ENCODE data around the gene TRPV5.

The TRPV5 gene

DNA sequence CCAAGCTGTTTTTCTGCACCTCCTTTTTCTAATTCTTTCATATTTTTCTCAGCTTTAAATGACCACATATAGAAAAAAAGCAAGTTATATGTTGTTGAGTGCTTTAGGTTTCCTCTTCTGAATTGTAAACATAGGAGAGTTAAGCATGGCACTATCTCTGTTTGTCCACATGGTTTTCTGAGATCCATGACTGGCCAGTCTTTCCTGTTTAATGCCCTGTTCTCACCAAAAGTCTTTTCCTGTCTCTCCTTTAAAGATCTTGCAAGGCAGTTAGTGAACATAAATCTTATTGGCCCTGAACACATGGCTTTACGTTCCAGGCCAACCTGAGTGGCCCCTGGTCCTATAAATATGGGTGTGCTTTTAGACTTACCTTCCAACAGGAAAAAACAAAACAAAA, 19.4 kb downstream of the TRPV5 start:
- no peak overlapping the region for H3K4me3 ChIP-seq (ENCODE audit: control insufficient read depth, low read depth, low read length)
- TF ChIP-seq, protein P1, sequence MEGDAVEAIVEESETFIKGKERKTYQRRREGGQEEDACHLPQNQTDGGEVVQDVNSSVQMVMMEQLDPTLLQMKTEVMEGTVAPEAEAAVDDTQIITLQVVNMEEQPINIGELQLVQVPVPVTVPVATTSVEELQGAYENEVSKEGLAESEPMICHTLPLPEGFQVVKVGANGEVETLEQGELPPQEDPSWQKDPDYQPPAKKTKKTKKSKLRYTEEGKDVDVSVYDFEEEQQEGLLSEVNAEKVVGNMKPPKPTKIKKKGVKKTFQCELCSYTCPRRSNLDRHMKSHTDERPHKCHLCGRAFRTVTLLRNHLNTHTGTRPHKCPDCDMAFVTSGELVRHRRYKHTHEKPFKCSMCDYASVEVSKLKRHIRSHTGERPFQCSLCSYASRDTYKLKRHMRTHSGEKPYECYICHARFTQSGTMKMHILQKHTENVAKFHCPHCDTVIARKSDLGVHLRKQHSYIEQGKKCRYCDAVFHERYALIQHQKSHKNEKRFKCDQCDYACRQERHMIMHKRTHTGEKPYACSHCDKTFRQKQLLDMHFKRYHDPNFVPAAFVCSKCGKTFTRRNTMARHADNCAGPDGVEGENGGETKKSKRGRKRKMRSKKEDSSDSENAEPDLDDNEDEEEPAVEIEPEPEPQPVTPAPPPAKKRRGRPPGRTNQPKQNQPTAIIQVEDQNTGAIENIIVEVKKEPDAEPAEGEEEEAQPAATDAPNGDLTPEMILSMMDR (IDR thresholded peaks at IDR 0.05; ENCODE audit: control insufficient read depth, insufficient read depth, low read depth, low read length, missing control alignments): no peak
- DNase-seq (ENCODE audit: low read depth): no peak

DNA sequence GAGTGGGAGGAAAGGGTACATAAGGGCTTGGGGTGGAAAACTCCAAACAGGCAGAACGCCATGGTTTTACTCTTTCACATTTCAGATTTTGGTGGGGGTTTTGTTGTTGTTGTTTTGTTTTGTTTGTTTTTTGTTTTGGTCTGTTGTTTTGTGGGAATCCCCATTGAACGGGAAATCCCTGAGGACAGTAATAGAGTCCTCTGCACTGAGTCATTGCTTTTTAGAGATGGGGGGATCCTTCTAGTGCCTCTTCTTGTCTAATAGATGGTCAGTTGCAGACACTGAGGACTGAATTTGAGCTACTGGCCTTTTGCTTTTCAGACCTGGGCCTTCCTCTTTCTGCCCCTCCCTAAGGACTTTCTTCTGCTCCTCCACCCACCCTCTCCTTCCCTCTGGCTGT, 20.0 kb downstream of the TRPV5 start:
- H3K4me3 ChIP-seq (ENCODE audit: control insufficient read depth, low read depth, low read length): no peak overlapping the region
- no peak for DNase-seq (ENCODE audit: low read depth)
- TF ChIP-seq, protein P1 (IDR thresholded peaks at IDR 0.05; ENCODE audit: control insufficient read depth, insufficient read depth, low read depth, low read length, missing control alignments): no peak

DNA sequence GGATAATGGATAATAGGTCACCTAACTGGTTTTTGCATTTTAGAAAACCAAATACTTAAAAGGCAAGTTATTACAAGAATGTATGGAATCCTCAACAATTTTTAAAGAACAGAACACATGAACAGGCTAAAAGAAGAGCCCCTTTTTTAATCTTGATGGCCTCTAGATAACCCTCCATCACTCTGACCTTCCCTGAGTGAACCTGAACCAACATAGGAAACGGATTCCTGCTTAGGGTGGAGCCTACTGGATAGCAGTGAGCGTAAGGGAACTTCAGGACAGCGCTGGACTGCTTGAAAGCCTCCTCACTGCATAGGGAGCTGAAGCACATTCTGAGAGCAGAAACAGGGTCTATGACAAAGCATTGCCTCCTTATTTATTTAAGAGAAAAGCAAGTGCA, 20.5 kb downstream of the TRPV5 start:
- no peak overlapping the region for H3K4me3 ChIP-seq (ENCODE audit: control insufficient read depth, low read depth, low read length)
- TF ChIP-seq, protein P1 (IDR thresholded peaks at IDR 0.05; ENCODE audit: control insufficient read depth, insufficient read depth, low read depth, low read length, missing control alignments): no peak
- DNase-seq (ENCODE audit: low read depth): no peak

DNA sequence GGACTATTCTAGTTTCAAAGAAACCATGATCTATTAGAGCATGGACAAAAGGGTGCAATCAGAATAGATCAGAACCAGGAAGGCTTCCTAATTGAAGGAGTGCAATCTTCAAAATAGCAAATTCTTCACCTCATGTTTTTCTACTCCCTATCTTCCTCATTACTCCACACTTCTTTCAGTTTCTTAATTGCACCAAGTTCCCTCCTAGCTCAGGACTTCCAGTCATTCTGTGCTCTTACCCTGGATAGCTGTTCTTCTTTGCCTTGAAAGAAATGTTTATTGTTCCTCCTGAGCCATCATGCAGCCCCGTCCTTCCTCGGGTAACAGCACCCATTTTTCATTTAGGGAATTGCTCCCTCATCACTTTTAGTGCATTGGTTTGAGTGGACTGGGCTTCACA, 23.1 kb downstream of the TRPV5 start:
- TF ChIP-seq, protein P1 (IDR thresholded peaks at IDR 0.05; ENCODE audit: control insufficient read depth, insufficient read depth, low read depth, low read length, missing control alignments): no peak
- no peak for DNase-seq (ENCODE audit: low read depth)
- H3K4me3 ChIP-seq (ENCODE audit: control insufficient read depth, low read depth, low read length): no peak overlapping the region

DNA sequence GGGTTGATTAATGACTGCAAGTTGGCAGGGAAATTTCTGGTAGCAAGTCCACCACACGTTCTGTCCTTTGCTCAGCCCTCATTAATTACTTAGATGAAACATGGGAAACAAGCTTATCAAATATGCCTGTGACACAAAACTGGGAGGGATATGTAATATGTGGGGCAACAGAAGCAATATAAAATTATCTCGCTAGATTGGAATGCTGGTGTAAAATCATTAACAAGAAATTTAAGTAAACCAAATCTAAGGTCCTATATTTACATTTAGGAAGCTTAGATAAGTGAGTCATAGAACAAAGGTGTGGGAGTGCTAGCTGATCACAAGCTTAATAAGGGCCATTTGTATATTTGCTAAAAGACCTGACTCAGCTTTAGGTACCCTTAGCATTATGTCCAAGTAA, 23.5 kb downstream of the TRPV5 start:
- no peak overlapping the region for H3K4me3 ChIP-seq (ENCODE audit: control insufficient read depth, low read depth, low read length)
- DNase-seq (ENCODE audit: low read depth): no peak
- TF ChIP-seq, protein P1 (IDR thresholded peaks at IDR 0.05; ENCODE audit: control insufficient read depth, insufficient read depth, low read depth, low read length, missing control alignments): no peak

DNA sequence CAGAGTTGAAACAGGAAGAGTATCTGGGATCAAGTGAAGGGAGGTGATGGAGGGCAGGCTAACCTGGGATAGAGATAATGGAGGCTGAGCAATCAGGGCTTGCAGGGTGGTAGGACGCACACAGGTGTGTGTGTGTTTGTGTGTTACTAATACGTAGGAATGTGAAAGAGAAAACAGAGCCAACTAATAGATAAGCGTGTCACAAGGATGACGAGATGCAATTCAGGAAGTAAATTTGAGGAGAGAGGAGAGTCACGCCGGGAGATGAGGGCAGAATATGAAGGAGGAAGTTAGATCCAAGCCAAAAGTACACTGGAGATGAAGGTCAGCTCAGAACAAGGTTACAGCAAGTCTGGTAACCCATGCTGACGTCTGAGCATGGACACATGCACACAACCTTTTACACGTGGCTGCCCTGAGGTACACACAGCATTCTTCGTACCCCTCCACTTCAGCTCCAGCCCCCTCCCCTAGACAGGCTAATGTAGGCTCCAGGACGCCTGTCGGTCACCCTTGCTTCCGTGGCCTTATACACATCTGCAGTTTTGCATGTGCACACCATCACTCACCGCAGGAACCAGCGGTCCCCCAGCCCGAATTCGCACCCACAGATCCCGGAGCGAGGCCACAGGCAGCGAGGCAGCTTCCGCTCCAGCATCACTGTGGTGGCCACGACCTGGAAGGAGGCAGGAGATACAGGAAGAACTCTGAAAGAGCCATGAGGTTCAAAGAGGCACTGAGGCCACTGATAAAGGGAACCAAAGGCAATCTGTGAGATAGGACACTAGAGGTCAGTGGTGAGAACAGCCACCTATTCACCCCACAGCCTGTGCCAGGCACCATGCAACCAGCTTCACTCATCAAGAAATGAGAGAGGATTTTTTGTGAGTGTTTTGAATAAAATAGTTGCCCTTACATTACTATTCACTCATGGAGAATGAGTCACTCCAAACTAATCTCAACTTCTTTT, 24.3 kb downstream of the TRPV5 start:
- TF ChIP-seq, protein P1 (IDR thresholded peaks at IDR 0.05; ENCODE audit: control insufficient read depth, insufficient read depth, low read depth, low read length, missing control alignments): peak; percentile 24
- H3K4me3 ChIP-seq (ENCODE audit: control insufficient read depth, low read depth, low read length): no peak overlapping the region
- DNase-seq (ENCODE audit: low read depth): no peak

Data from AG09309 (cell line).